H9 (cell line): ENCODE data around the gene ZNF8. TPM values are rescaled to one million over a fixed set of nuclear protein-coding genes. Genes with fewer than 3 reads are reported as not detected.

Experiments used
- DNase-seq: peaks from one replicate; pipeline ENCODE4 v3.0.0-alpha.2; 2017
- H2AFZ ChIP-seq: one replicate; pipeline ENCODE4 v1.6.1; 2013; ENCODE audit warnings: mild to moderate bottlenecking, low read length, control low read depth, moderate library complexity
- H2AK5ac ChIP-seq: 2 replicates; pipeline ENCODE4 v1.6.1; 2013; ENCODE audit warnings: low read length, control low read depth, mixed read lengths; ENCODE audit not compliant: insufficient read length
- H2BK120ac ChIP-seq: one replicate; pipeline ENCODE4 v1.6.1; 2013; ENCODE audit warnings: low read depth, mild to moderate bottlenecking, low read length, control low read depth, inconsistent platforms; ENCODE audit not compliant: poor library complexity, severe bottlenecking
- H2BK12ac ChIP-seq: 2 replicates; pipeline ENCODE4 v1.6.1; 2013; ENCODE audit warnings: low read length, control low read depth, mixed read lengths, low read depth; ENCODE audit not compliant: insufficient read length
- H2BK15ac ChIP-seq: 2 replicates; pipeline ENCODE4 v1.6.1; 2013; ENCODE audit warnings: low read depth, low read length, control low read depth
- H2BK20ac ChIP-seq: one replicate; pipeline ENCODE4 v1.6.1; 2013; ENCODE audit warnings: low read depth, mild to moderate bottlenecking, low read length, control low read depth, inconsistent platforms; ENCODE audit not compliant: poor library complexity, severe bottlenecking
- H2BK5ac ChIP-seq: 2 replicates; pipeline ENCODE4 v1.6.1; 2013; ENCODE audit warnings: low read length, control low read depth, mixed read lengths; ENCODE audit not compliant: insufficient read length
- H3K14ac ChIP-seq: 2 replicates; pipeline ENCODE4 v1.6.1; 2013; ENCODE audit warnings: low read length, control low read depth; ENCODE audit not compliant: insufficient read depth
- H3K18ac ChIP-seq: 2 replicates; pipeline ENCODE4 v1.6.1; 2013; ENCODE audit warnings: low read depth, mild to moderate bottlenecking, mixed read lengths, low read length, control low read depth; ENCODE audit not compliant: insufficient read length
- H3K23ac ChIP-seq: 2 replicates; pipeline ENCODE4 v1.6.1; 2013; ENCODE audit warnings: low read length, control low read depth, mixed read lengths, low read depth; ENCODE audit not compliant: insufficient read length
- H3K23me2 ChIP-seq: 2 replicates; pipeline ENCODE4 v1.6.1; 2013; ENCODE audit warnings: low read depth, mild to moderate bottlenecking, mixed read lengths, low read length, control low read depth; ENCODE audit not compliant: insufficient read length, poor library complexity, severe bottlenecking
- H3K27ac ChIP-seq: 2 replicates; pipeline ENCODE4 v1.5.1; 2013; ENCODE audit warnings: low read length, control low read depth, mixed read lengths, low read depth; ENCODE audit not compliant: insufficient read length
- H3K27me3 ChIP-seq: 2 replicates; pipeline ENCODE4 v1.6.1; 2013; ENCODE audit warnings: low read length, control low read depth, inconsistent platforms; ENCODE audit not compliant: insufficient read depth
- H3K4ac ChIP-seq: 2 replicates; pipeline ENCODE4 v1.6.1; 2013; ENCODE audit warnings: low read depth, mild to moderate bottlenecking, control low read depth, inconsistent platforms, low read length, moderate library complexity
- H3K4me1 ChIP-seq: 2 replicates; pipeline ENCODE4 v1.6.1; 2013; ENCODE audit warnings: low read length, control low read depth, inconsistent platforms; ENCODE audit not compliant: insufficient read depth
- H3K4me2 ChIP-seq: 2 replicates; pipeline ENCODE4 v1.6.1; 2013; ENCODE audit warnings: low read length, control low read depth, mixed read lengths; ENCODE audit not compliant: insufficient read length, insufficient read depth
- H3K56ac ChIP-seq: 2 replicates; pipeline ENCODE4 v1.6.1; 2013; ENCODE audit warnings: low read depth, mild to moderate bottlenecking, mixed read lengths, low read length, control low read depth; ENCODE audit not compliant: insufficient read length
- H3K79me1 ChIP-seq: 2 replicates; pipeline ENCODE4 v1.6.1; 2013; ENCODE audit warnings: low read depth, mild to moderate bottlenecking, moderate library complexity, low read length, control low read depth, inconsistent platforms; ENCODE audit not compliant: insufficient read depth, poor library complexity, severe bottlenecking
- H3K79me2 ChIP-seq: 2 replicates; pipeline ENCODE4 v1.6.1; 2013; ENCODE audit warnings: low read length, control low read depth, inconsistent platforms; ENCODE audit not compliant: insufficient read depth
- H3K9ac ChIP-seq: 2 replicates; pipeline ENCODE4 v1.6.1; 2013; ENCODE audit warnings: low read length, control low read depth, mixed read lengths; ENCODE audit not compliant: insufficient read length; ENCODE audit errors: extremely low read depth
- H3K9me3 ChIP-seq: one replicate; pipeline ENCODE4 v1.6.1; 2013; ENCODE audit warnings: low read depth, low read length, inconsistent platforms; ENCODE audit not compliant: control insufficient read depth
- H3T11ph ChIP-seq: one replicate; pipeline ENCODE4 v1.6.1; 2013; ENCODE audit warnings: mild to moderate bottlenecking, low read length, control low read depth, inconsistent platforms
- H4K20me1 ChIP-seq: one replicate; pipeline ENCODE4 v1.6.1; 2013; ENCODE audit not compliant: control insufficient read depth, insufficient read length, insufficient read depth
- H4K5ac ChIP-seq: 2 replicates; pipeline ENCODE4 v1.6.1; 2013; ENCODE audit warnings: low read depth, mild to moderate bottlenecking, mixed read lengths, low read length, control low read depth; ENCODE audit not compliant: insufficient read length
- H4K8ac ChIP-seq: replicated peaks from 2 replicates; pipeline ENCODE4 v1.6.1; 2013; ENCODE audit warnings: low read length, control low read depth, mixed read lengths, low read depth; ENCODE audit not compliant: insufficient read length
- H4K91ac ChIP-seq: 2 replicates; pipeline ENCODE4 v1.6.1; 2013; ENCODE audit warnings: low read depth, mild to moderate bottlenecking, moderate library complexity, mixed read lengths, low read length, control low read depth; ENCODE audit not compliant: insufficient read length
- H3K27ac Mint-ChIP-seq, 3 experiments: 2 replicates in 2 of 3; 3 replicates in 1 of 3; pipeline ENCODE4 v1.8.0; 2020 to 2021; ENCODE audit warnings: mixed read lengths in 3 of 3, mild to moderate bottlenecking in 1 of 3, moderate library complexity in 1 of 3
- H3K27me3 Mint-ChIP-seq: 2 replicates; pipeline ENCODE4 v1.8.0; 2021; ENCODE audit warnings: low read depth, mild to moderate bottlenecking, moderate library complexity, mixed read lengths
- H3K36me3 Mint-ChIP-seq, 3 experiments: 2 replicates in 2 of 3; 3 replicates in 1 of 3; pipeline ENCODE4 v1.8.0; 2020 to 2021; ENCODE audit warnings: low read depth in 3 of 3, mixed read lengths in 3 of 3; ENCODE audit not compliant: insufficient read depth in 1 of 3
- H3K4me1 Mint-ChIP-seq, 2 experiments: 2 replicates each; pipeline ENCODE4 v1.8.0; 2020; ENCODE audit warnings: mixed read lengths in 2 of 2
- H3K4me3 Mint-ChIP-seq, 2 experiments: 2 replicates in 1 of 2; 3 replicates in 1 of 2; pipeline ENCODE4 v1.8.0; 2020 to 2021; ENCODE audit warnings: mild to moderate bottlenecking in 2 of 2, mixed read lengths in 2 of 2, moderate library complexity in 1 of 2
- H3K9me3 Mint-ChIP-seq, 2 experiments: 2 replicates in 1 of 2; 3 replicates in 1 of 2; pipeline ENCODE4 v1.8.0; 2020; ENCODE audit warnings: mild to moderate bottlenecking in 2 of 2, mixed read lengths in 2 of 2, moderate library complexity in 1 of 2
- CTCF ChIP-seq: fragments of 200-600 bp; sonication (generic); conservative IDR thresholded peaks from 3 replicates; pipeline ENCODE4 v1.8.0; 2021; ENCODE audit warnings: antibody characterized with exemption, mild to moderate bottlenecking
- WGBS: extraction: QIAGEN DNeasy Blood & Tissue Kit; methylation state at CpG from one replicate; pipeline ENCODE4 v1.1.7; 2013; ENCODE audit warnings: missing lambda C conversion rate, low lambda C conversion rate, mixed read lengths; ENCODE audit not compliant: insufficient read length; ENCODE audit errors: extremely low coverage; 5-methylcytosine and 5-hydroxymethylcytosine counted together
- total RNA-seq: library from RNA; stranded (reverse); gene quantifications from 2 replicates; pipeline ENCODE4 v1.2.1, GENCODE V29; 2021

The ZNF8 gene
- total RNA-seq, 1 experiment from 2014 or later: 17.3 TPM

- Mint-ChIP-seq H3K4me1 (no peaks in the 10 kb centered on the region), H3K4me3 (no peak overlapping the region), H3K9me3 (peaks cover 0 to 20% of the 10 kb centered on the region in 2 experiments; a peak in 3 of 5 replicates), H3K27me3 (no peaks in the 10 kb centered on the region), H3K36me3 (peaks cover 89 to 95% (median 92%) of the 10 kb centered on the region in 3 experiments), H3K27ac (no peak overlapping the region)
- no peaks in the 10 kb centered on the region; the same call in 1 of the 2 replicates for H3K79me2 ChIP-seq
- no peak overlapping the region for H4K91ac ChIP-seq
- no peaks in the 10 kb centered on the region for H3K4me1 ChIP-seq
- H2BK5ac ChIP-seq: no peak overlapping the region
- H3K27me3 ChIP-seq: no peaks in the 10 kb centered on the region
- H3K56ac ChIP-seq: no peak overlapping the region
- no peak overlapping the region for H2BK120ac ChIP-seq
- no peak overlapping the region for H4K8ac ChIP-seq
- H3K23ac ChIP-seq: no peak overlapping the region
- no peak overlapping the region for H4K5ac ChIP-seq
- no peak overlapping the region for H2BK20ac ChIP-seq
- H3K27ac ChIP-seq: no peak overlapping the region
- no peaks in the 10 kb centered on the region for H4K20me1 ChIP-seq
- no peaks in the 10 kb centered on the region for H3K23me2 ChIP-seq
- DNase-seq: no peak
- H3K9ac ChIP-seq: no peak overlapping the region
- peaks cover 6% of the 10 kb centered on the region for H3K79me1 ChIP-seq
- no peak for TF ChIP-seq CTCF
- no peak overlapping the region for H2BK12ac ChIP-seq
- H2AFZ ChIP-seq: no peak overlapping the region
- no peak overlapping the region for H2BK15ac ChIP-seq
- H3K4ac ChIP-seq: no peak overlapping the region
- H3T11ph ChIP-seq: no peak overlapping the region
- no CpG with 5 or more reads among the region's 10 CpGs for WGBS
- no peaks in the 10 kb centered on the region for H3K9me3 ChIP-seq
- H3K4me2 ChIP-seq: no peak overlapping the region
- H3K18ac ChIP-seq: no peak overlapping the region
- no peak overlapping the region for H2AK5ac ChIP-seq
- no peak overlapping the region for H3K14ac ChIP-seq
Measured at GRCh38 chr19:58237324-58237723, 41.4 kb upstream of the ZNF8 start.
